Measurements from ENCODE around the gene ZC3H10.

DNA sequence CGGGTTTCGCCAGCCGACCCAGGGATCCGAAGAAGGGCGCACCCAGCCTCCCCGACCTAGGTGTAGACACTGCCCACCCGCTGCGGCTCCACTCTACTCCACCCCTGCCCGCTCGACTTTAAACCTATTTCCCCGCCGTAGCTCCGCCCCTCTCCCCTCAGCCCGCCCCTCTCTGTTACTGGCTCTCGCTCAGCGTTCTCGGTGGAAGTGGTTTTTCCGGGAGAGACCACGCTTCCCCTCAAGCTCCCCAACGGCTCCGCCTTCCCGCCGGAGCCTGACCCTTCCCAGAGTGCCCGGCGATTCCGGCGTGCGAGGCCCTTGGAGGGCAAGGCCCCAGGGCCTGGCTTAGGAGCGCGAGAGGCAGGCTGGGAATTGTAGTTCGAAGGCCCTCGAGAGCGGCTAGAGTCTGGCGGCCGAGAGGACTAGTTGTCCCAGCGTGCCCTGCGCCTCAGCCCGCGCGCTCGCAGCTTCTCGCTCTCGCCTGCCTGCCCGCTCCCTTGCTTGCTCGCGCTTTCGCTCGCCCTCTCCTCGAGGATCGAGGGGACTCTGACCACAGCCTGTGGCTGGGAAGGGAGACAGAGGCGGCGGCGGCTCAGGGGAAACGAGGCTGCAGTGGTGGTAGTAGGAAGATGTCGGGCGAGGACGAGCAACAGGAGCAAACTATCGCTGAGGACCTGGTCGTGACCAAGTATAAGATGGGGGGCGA is 13.8 kb upstream of the ZC3H10 start, which contains the start of gene PA2G4:
- no peak for TF ChIP-seq EZH2 (optimal IDR thresholded peaks at IDR 0.05; ENCODE audit: low read depth, low read length)
- no peak for TF ChIP-seq CTCF (IDR thresholded peaks at IDR 0.05; ENCODE audit: low read length)
